ENCODE data around the gene ABCA2.
A peak's percentile ranks its signal among the peaks of the same experiment; 100 is the strongest.

The ABCA2 gene

GRCh38 chr9:137027369-137028262 is at the start of gene ABCA2:
Gene ABCA2, minus strand, starts transcription at chr9:137028237. Its CDS starts 97 bp downstream, at chr9:137028140.
- DNase-seq (ENCODE audit: low read depth) = no peak

GRCh38 chr9:137077010-137077747 is 49.1 kb upstream of the ABCA2 start, which contains the start of gene UAP1L1:
Gene UAP1L1, plus strand, starts transcription at chr9:137077517. Its CDS starts 16 bp downstream, at chr9:137077533.
- peak; percentile 80 for DNase-seq (ENCODE audit: low read depth)

GRCh38 chr9:137076636-137077009 is 48.6 kb upstream of the ABCA2 start:
- no peak for DNase-seq (ENCODE audit: low read depth)

- no peak for DNase-seq (ENCODE audit: low read depth)
These were observed 47.3 kb upstream of the ABCA2 start for GRCh38 chr9:137075275-137075775.

GRCh38 chr9:137074657-137075274 is 46.7 kb upstream of the ABCA2 start:
- DNase-seq (ENCODE audit: low read depth) = no peak

GRCh38 chr9:137073992-137074399 is 46.0 kb upstream of the ABCA2 start:
- DNase-seq (ENCODE audit: low read depth) = no peak

- no peak for DNase-seq (ENCODE audit: low read depth)
These were observed 43.2 kb upstream of the ABCA2 start for GRCh38 chr9:137071282-137071681.

- no peak for DNase-seq (ENCODE audit: low read depth)
These were observed 42.9 kb upstream of the ABCA2 start for GRCh38 chr9:137070906-137071275.

- DNase-seq (ENCODE audit: low read depth) = peak; percentile 75
These were observed 42.3 kb upstream of the ABCA2 start, which contains the start of gene SAPCD2 for GRCh38 chr9:137070201-137070905. Gene SAPCD2, minus strand, starts transcription at chr9:137070557. Its CDS starts 97 bp downstream, at chr9:137070460.

- no peak for DNase-seq (ENCODE audit: low read depth)
These were observed 41.6 kb upstream of the ABCA2 start for GRCh38 chr9:137069508-137070091.

GRCh38 chr9:137068539-137069507 is 40.8 kb upstream of the ABCA2 start:
- no peak for DNase-seq (ENCODE audit: low read depth)

- peak; percentile 51 for DNase-seq (ENCODE audit: low read depth)
These were observed 40.0 kb upstream of the ABCA2 start for GRCh38 chr9:137067860-137068538.

GRCh38 chr9:137066096-137066861 is 38.2 kb upstream of the ABCA2 start:
- DNase-seq (ENCODE audit: low read depth) = no peak

GRCh38 chr9:137065336-137065967 is 37.4 kb upstream of the ABCA2 start:
- DNase-seq (ENCODE audit: low read depth) = no peak

- DNase-seq (ENCODE audit: low read depth) = no peak
These were observed 36.8 kb upstream of the ABCA2 start for GRCh38 chr9:137064880-137065164.

GRCh38 chr9:137064027-137064879 is 36.2 kb upstream of the ABCA2 start:
- no peak for DNase-seq (ENCODE audit: low read depth)

GRCh38 chr9:137063311-137064026 is 35.4 kb upstream of the ABCA2 start:
- no peak for DNase-seq (ENCODE audit: low read depth)

Data from fibroblast of gingiva (primary cell).